NCI-H1436 treated with DMSO at 0.1 percent for 48 hours (cell line): Measurements from ENCODE around the gene KRT82.
"Not testable (repeated sequence)": the region's sequence is repeated elsewhere in the genome, so short reads cannot be mapped to it uniquely, and the experiment has no call there.

ENCODE experiments used
- DNase-seq: peaks from one replicate; lab custom pipeline; 2025; lab: John Stamatoyannopoulos, UW

The KRT82 gene

GRCh38 chr12:52405922-52406385, at the start of gene KRT82:
KRT82 (minus strand) TSS chr12:52406335; CDS start chr12:52406277, 58 bp downstream.
- DNase-seq = no peak

DNA sequence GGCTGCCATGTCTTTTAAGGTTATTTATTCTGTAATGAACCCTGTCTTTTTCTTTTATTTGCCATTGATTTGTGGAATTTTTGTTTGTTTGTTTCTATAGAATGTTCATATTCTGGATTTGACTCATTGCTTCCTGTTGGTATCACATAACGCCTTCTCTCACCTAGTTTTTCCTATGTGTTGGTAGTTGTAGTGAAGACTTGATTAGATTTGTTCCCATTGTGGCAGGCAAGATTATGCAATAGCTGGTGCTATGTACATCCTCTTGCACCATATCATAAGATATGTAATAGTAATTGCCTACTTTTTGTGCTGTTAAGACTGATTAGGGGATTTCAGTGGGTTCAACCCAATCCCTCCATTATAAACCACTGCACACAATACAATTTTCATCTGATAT, 49.7 kb upstream of the KRT82 start:
- no peak for DNase-seq

GRCh38 chr12:52454411-52455201, 48.5 kb upstream of the KRT82 start:
- no peak for DNase-seq

DNA sequence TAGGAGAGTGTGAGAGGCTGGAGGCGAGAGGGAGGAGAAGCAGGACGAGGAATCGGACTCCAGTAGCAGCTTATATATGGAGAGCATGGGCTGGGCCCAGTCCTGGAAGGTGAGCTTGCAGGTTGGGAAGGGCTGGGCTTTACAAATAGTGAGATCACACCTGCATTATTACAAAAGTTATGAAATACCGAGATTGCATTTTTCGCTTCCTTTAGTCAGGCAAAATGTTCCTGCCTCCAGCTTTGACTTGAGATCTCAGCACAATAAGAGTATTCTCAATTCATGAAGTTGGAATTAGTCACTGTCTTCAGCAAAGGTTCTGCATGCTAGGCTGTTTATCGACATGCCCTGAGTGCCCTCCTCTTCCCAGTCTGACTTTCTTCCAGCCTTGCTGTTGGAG, 46.0 kb upstream of the KRT82 start, which contains the start of gene KRT6B:
KRT6B (minus strand) TSS at position 46 of the 400 bp plus-strand sequence. CDS start 68 bp downstream, outside the sequence.
- DNase-seq = no peak

- DNase-seq = no peak
Measured at GRCh38 chr12:52448228-52448627, 42.1 kb upstream of the KRT82 start.

GRCh38 chr12:52447196-52447595, 41.1 kb upstream of the KRT82 start:
- not testable (repeated sequence) for DNase-seq

DNA sequence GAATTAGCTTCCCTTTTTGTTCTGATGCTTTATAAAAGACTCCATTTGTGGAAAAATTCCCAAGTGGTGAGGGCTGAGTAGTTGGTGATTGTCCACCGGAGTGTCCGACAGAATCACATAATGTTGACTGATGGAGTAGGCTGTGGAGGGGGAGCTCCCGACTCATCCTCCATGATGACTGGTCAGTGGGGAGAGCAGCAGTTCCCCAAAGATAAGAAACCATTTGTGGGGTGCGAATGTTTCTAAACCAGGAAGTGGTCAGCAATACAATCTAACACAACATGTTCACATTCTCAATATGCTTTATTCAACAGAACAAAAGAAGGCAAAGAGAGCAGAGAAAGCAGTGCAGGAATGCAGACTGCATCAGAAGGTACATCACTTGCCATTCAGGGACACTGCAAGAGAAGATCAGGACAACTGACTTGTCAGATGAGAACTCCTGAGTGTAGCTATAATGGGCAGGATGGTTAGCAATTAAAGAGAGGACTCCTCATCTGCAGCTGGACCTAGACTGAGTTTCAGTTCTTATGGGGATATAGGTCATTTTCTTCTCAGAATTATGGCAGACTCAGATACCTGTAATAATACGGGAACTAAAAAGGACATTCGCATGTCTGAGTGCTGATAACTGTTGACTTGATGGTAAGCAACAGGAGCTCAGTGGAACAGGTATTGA, 40.4 kb upstream of the KRT82 start:
- no peak for DNase-seq

DNA sequence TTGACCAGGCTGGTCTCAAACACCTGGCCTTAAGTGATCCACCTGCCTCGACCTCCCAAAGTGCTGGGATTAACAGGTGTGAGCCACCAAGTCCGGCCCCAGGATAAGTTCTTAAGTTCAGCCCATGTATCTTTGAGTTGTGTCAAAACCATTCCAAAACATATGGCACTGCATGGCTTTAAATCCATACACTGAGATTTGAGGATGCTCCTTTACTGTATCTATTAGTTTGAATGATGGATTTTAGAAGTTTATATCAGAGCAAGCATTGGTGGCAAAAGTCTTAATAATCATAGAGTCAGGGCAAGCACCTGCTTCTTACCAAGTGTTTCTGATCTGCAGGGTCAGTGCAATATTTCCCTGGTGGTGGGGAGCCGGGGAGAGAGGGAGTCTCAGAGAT, 39.7 kb upstream of the KRT82 start:
- no peak for DNase-seq

DNA sequence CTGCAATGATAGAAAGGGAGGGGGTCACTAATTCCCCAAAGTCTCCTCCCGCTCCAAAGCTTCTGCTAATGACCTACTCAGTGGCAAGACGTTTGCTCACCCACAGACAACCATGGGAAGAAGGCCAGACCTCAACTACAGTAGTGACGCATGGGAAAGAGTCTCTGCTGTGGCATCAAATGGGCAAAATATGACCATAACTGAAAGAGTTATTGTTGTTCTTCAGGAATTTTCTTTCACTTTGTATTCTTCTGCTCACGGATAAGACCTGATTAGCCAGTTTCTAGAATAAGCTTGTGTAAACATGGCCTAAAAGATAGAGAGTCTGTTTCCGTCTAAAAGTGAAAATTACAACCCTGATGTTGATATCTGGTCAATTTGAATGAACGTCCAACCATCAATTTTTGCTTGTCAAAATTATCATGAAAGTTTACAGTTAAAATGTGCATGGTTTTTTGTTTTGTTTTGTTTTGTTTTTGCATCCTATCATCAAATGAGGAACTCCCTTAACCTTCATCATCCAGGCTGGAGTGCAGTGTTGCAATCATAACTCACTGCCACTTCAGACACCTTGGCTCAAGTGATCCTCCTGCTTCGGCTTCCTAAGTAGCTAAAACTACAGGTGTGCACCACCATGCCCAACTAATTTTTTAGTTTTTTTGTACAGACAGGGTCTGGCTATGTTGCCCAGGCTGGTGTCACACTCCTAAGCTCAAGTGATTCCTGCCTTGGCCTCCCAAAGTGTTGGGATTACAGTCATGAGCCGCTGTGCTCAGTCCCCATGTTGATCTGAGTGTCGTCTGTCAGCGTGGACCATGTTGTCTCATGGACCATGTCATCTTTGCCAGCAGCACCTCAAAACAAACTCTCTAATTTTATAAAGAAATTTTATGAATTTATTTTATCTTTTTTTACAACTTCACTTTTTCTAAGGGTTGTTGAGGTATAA, 38.8 kb upstream of the KRT82 start:
- DNase-seq = no peak

DNA sequence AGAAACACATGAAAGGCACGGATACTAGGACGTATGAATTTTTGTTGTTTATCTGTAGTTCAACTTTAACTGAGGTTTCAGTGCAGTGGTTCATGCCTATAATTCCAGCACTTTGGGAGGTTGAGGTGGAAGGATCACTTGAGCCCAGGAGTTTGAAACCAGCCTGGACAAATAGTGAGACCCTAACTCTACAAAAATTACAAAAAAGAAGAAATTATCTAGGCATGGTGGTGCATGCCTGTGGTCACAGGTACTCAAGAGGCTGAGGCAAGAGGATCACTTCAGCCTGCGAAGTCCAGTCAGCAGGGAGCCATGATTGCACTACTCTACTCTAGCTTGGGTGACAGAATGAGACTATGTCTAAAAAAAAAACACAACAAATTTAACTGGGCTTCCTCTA, 37.8 kb upstream of the KRT82 start:
- no peak for DNase-seq

DNA sequence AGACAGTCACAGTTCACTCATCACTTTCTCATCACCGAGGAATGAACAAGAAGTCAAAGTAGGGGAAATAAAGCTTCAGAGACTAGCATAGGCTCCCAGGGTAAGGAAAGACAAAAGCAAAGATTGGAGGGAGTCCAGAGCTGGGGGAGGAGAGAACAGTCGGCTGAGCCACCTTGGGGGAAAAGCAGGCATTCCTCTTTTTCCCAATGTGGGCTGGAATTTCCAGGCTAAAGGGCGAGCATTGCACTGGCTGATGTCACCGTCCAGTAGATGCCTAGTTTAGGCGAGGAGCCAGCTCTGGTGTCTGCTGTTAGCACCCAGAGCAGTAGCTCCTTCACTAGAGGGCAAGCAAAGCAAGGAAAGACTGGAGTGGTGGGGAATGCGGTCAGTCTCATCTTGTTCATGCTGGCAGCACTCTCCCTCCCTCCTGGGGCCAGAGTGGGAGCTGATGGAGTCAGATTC, 36.5 kb upstream of the KRT82 start:
- no peak for DNase-seq

- DNase-seq = no peak
Measured at GRCh38 chr12:52441320-52441911, 35.3 kb upstream of the KRT82 start.

- no peak for DNase-seq
Measured at GRCh38 chr12:52440821-52441319, 34.7 kb upstream of the KRT82 start.

- no peak for DNase-seq
Measured at GRCh38 chr12:52439845-52440244, 33.7 kb upstream of the KRT82 start.

DNA sequence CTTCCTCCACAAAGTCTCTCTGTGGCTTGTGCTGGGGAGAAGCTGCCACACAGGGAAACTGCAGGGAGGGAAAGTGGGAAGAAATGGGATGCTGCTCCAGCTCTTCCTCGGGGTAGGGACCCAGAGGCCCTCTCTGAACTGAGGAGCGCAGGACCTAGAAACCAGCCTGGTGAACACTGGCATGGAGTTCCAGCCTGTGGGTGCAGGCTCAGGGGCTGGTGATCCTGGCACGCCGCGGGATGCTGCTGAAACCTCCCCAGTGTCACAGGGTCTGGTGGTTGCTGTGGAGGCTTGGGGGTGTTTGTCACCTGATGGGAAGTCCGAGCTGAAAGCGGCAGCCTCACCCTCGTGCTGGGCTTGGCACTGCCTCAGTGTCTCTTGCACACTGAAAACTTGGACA, 33.3 kb upstream of the KRT82 start:
- no peak for DNase-seq

- no peak for DNase-seq
Measured at GRCh38 chr12:52438305-52439301, 32.5 kb upstream of the KRT82 start.

- DNase-seq = no peak
Measured at GRCh38 chr12:52437508-52437907, 31.4 kb upstream of the KRT82 start.

DNA sequence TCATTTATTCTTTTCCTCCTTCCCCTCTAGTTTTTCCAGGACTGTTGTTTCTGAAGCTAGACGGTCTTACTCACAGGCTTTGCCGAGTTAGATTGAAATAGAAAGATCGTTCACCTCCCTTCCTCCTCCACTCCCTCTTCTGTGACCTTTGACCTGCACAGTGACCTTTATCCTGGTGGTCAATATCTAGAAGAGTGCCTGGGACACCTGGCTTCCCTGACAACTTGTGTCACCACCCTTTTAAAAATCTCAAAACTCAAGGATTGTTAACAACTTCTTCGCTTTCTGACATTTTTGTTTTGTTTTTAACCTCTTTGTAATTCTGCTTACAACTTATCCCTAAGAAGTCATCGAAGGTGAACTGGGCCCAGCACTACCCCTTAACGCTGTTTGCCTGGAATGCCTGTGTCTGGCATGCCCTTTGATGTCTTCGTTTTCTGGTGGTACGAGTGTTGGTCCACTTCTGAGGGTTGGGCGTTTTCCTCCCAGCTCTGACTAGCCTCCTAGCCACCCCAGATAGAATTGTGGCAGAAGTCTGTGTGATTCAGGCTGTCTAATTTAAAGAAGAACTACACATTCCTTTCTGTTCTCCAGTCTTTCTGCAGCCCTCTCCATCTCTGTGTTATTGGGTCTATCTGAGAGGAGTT, 30.8 kb upstream of the KRT82 start:
- DNase-seq = no peak

DNA sequence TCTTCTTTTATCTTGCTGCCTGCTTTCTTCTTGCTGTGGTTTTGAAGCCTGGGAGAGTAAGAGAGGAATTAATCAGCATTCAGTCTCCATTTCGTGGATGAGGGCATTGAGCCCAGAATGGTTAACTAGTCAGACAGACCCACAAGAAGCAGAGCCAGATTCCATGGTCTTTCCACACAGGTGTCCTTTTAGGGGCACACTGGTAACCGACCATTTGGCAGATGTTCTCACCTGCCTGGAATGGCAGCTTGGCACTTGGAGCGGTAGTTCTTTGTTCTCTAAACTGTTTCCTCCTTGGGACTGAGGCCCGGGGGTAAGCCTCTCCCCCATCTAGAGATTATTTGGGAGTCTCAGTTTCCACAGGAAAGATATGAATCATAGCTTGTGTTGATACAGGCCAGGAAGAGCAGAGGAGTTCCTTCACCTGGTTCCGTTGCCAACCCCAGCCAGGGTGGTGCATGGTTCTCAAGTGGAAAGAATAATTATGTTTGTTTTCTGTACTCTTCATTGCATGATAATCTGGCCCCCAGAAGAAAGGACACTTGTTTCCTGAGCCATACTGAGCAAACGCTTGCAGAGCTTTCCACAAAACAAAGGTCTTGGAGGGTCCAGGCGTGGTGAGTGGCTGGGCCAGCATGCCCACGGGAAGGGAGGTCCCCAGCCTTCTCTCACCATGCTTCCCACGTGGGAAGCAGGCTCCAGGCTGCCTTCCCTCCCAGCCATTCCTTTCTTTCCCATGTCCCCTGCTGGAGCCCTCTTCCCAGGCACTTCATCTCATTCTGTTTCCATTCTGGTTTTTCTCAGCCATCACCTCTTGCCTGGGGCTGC, 30.1 kb upstream of the KRT82 start:
- DNase-seq = no peak
